PC-3 (cell line): ENCODE measurements around the gene SLC16A8.

ENCODE experiments used
- CTCF ChIP-seq: fragments of 300-600 bp; sonication (generic); conservative IDR thresholded peaks from 2 replicates; pipeline ENCODE4 v1.5.1; 2017; ENCODE audit warnings: antibody characterized with exemption, low read depth, mild to moderate bottlenecking, low read length
- EZH2 ChIP-seq: fragments of 300-600 bp; sonication (generic); IDR thresholded peaks from one replicate; pipeline ENCODE4 v1.6.1; 2017; ENCODE audit warnings: antibody characterized with exemption, mild to moderate bottlenecking, low read length; ENCODE audit not compliant: unreplicated experiment

DNA sequence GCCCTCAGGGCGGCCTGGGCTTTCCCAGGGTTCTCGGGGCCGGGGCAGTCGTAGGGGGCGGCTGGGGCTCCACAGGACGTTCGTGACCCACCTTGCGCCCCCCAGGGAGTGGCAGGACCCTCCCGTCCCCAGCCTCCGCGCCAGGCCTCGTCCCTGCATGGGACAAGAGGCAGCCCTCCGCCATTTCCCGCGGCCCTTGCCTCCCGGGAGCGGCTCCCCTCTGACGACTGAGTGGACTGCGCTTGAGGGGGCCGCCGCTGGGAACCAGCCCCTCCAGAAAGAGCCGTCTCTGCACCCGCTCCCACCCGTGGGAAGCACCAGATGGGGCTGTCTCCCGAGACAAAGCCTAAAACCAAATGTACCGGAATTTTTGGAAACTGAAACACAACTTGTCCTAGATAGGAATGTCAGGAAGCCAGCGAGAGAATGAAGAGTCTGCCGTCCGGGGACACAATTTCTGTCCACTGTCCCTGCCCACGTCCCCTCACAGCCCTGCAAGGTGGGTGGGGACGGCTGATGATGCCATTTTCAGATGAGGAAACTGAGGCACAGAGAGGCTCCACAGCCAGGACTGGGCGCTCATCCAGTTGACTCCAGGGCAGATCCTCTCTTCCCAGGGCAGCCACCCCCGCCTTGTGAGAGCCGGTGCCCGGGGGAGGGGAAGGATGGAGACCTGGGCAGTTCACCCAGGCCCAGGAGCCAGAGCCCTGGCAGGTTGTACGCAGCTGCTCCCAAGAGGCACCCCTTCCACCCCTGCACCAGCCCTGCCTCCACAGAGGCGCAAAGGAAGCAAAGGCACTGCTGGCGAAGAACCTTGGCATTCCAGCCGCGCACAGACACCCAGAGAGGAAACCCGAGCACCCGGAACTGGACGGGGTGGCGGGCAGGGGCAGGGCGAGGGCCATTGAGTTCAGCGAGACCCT, 44.8 kb downstream of the SLC16A8 start:
- TF ChIP-seq CTCF: no peak
- TF ChIP-seq EZH2: no peak
